Esophagus muscularis mucosa (tissue), 4 donors: ENCODE data around the gene BBS9. TPM values are rescaled to one million over a fixed set of nuclear protein-coding genes. Genes with fewer than 3 reads are reported as not detected.
"Not testable (repeated sequence)": the region's sequence is repeated elsewhere in the genome, so short reads cannot be mapped to it uniquely, and the experiment has no call there.

Source experiments
- DNase-seq: peaks from one replicate; pipeline ENCODE4 v3.0.0-alpha.2; 2017; ENCODE audit errors: extremely low spot score
- H3K27ac ChIP-seq, 4 donors: fragments of 200-600 bp; sonication (generic); replicated peaks in 1 of 4; 1 replicate in 3 of 4; 2 replicates in 1 of 4; pipeline ENCODE4 v1.5.1; 2016 to 2019; ENCODE audit warnings: mild to moderate bottlenecking in 1 of 4
- H3K27me3 ChIP-seq, 4 donors: fragments of 200-600 bp; sonication (generic); one replicate each; pipeline versions ENCODE4 v1.5.1 to v1.6.0; 2016 to 2019
- H3K36me3 ChIP-seq, 4 donors: fragments of 200-600 bp; sonication (generic); one replicate each; pipeline ENCODE4 v1.5.1; 2016 to 2019
- H3K4me1 ChIP-seq, 4 donors: fragments of 200-600 bp; sonication (generic); one replicate each; pipeline ENCODE4 v1.5.1; 2016 to 2019
- H3K4me3 ChIP-seq, 4 donors: fragments of 200-600 bp; sonication (generic); 1 replicate in 2 of 4; 2 replicates in 2 of 4; pipeline ENCODE4 v1.5.1; 2016 to 2019; ENCODE audit warnings: mild to moderate bottlenecking in 4 of 4, moderate library complexity in 1 of 4
- H3K9me3 ChIP-seq, 4 donors: fragments of 200-600 bp; sonication (generic); 1 replicate in 3 of 4; 2 replicates in 1 of 4; pipeline ENCODE4 v1.5.1; 2016 to 2019
- CTCF ChIP-seq, 3 experiments: fragments of 200-600 bp in 2 of 3; fragments of 450-650 bp in 1 of 3; sonication (generic) in 2 of 3; IDR thresholded peaks; one replicate each; pipeline ENCODE4 v1.5.1; 2017 to 2019; ENCODE audit warnings: antibody characterized with exemption in 3 of 3, mild to moderate bottlenecking in 2 of 3, moderate library complexity in 1 of 3
- EP300 ChIP-seq: sonication (generic); formaldehyde crosslinking; IDR thresholded peaks from one replicate; pipeline ENCODE4 v1.6.1; 2017; ENCODE audit warnings: antibody characterized with exemption
- POLR2A ChIP-seq: fragments of 450-650 bp; IDR thresholded peaks from one replicate; pipeline ENCODE4 v1.6.1; 2017; ENCODE audit warnings: antibody characterized with exemption, moderate library complexity, mild to moderate bottlenecking, low read depth
- POLR2AphosphoS5 ChIP-seq, 2 donors: sonication (generic); formaldehyde crosslinking; IDR thresholded peaks; one replicate each; pipeline ENCODE4 v1.6.1; 2017; ENCODE audit warnings: antibody characterized with exemption in 2 of 2
- WGBS: methylation state at CpG from one replicate; pipeline ENCODE4 v1.1.5; 2018; 5-methylcytosine and 5-hydroxymethylcytosine counted together
- intact Hi-C: fragments of 100-400 bp; cut with DNase I; formaldehyde crosslinking; loops from one replicate; pipeline ENCODE4 v1.15.1; 2023
- total RNA-seq, 4 donors: library from RNA; depleted of rRNA; stranded (reverse); fragments of >200 nt; gene quantifications; one replicate each; pipeline versions ENCODE4 v1.1.0 to v1.2.1, GENCODE V29; 2016

Gene BBS9
- total RNA-seq, 4 donors from 2014 or later: 14.7 to 20.8 (median 16.3) TPM

GRCh38 chr7:33212144-33212543 lies 82.8 kb downstream of the BBS9 start:
- intact Hi-C loops: no loop called here
- H3K4me3 ChIP-seq: no peak overlapping the region
- peaks cover 0 to 13% (median 6%) of the 10 kb centered on the region in 4 donors for H3K4me1 ChIP-seq
- peaks cover 0 to 30% (median 19%) of the 10 kb centered on the region in 4 donors for H3K9me3 ChIP-seq
- H3K27me3 ChIP-seq: no peaks in the 10 kb centered on the region
- H3K36me3 ChIP-seq: peaks cover 0 to 18% (median 0%) of the 10 kb centered on the region in 4 donors
- DNase-seq: no peak
- TF ChIP-seq CTCF (IDR thresholded peaks at IDR 0.05): no peak
- WGBS: 93% methylated on average over 2 of the region's 2 CpGs
- no peak overlapping the region for H3K27ac ChIP-seq

- Histone ChIP-seq H3K27me3 (no peaks in the 10 kb centered on the region), H3K27ac (peak overlapping the region; percentile 5 to 61 (median 40)), H3K36me3 (peaks cover 0 to 13% (median 0%) of the 10 kb centered on the region in 4 donors), H3K4me1 (peaks cover 0 to 21% (median 10%) of the 10 kb centered on the region in 4 donors), H3K9me3 (peaks cover 0 to 22% (median 12%) of the 10 kb centered on the region in 4 donors), H3K4me3 (no peak overlapping the region)
- WGBS: 47% methylated on average over 1 of the region's 1 CpG
- DNase-seq: no peak
- intact Hi-C loops: no loop called here
- no peak for TF ChIP-seq EP300
- no peak for TF ChIP-seq POLR2AphosphoS5 (IDR thresholded peaks at IDR 0.05)
- no peak for TF ChIP-seq POLR2A
- TF ChIP-seq CTCF (IDR thresholded peaks at IDR 0.05): no peak
Observed at GRCh38 chr7:33215992-33216391, 86.6 kb downstream of the BBS9 start.

GRCh38 chr7:33217595-33217994 lies 88.2 kb downstream of the BBS9 start:
- H3K4me3 ChIP-seq: no peak overlapping the region
- H3K9me3 ChIP-seq: peaks cover 0 to 6% (median 0%) of the 10 kb centered on the region in 4 donors
- no peak overlapping the region for H3K27ac ChIP-seq
- TF ChIP-seq EP300 (no peak), POLR2A (no peak), CTCF (IDR thresholded peaks at IDR 0.05) (no peak), POLR2AphosphoS5 (IDR thresholded peaks at IDR 0.05) (no peak)
- no peak for DNase-seq
- intact Hi-C loops: no loop called here
- peaks cover 0 to 5% (median 0%) of the 10 kb centered on the region in 4 donors for H3K36me3 ChIP-seq
- H3K4me1 ChIP-seq: peaks cover 0 to 21% (median 10%) of the 10 kb centered on the region in 4 donors
- H3K27me3 ChIP-seq: no peaks in the 10 kb centered on the region
- WGBS: 45% methylated on average over 4 of the region's 4 CpGs

- H3K27me3 ChIP-seq, DNase-seq, H3K27ac ChIP-seq, H3K36me3 ChIP-seq, intact Hi-C loops, H3K9me3 ChIP-seq, H3K4me3 ChIP-seq: not testable (repeated sequence)
- H3K4me1 ChIP-seq: peaks cover 0 to 21% (median 10%) of the 10 kb centered on the region in 4 donors
- WGBS: 95% methylated on average over 24 of the region's 38 CpGs
Observed at GRCh38 chr7:33218841-33219535, 89.6 kb downstream of the BBS9 start.

- DNase-seq: no peak
- 98% methylated on average over 4 of the region's 4 CpGs for WGBS
- TF ChIP-seq EP300 (no peak), POLR2AphosphoS5 (IDR thresholded peaks at IDR 0.05) (no peak), POLR2A (no peak), CTCF (IDR thresholded peaks at IDR 0.05) (no peak)
- Histone ChIP-seq H3K9me3 (no peaks in the 10 kb centered on the region), H3K27me3 (no peaks in the 10 kb centered on the region), H3K36me3 (no peaks in the 10 kb centered on the region), H3K27ac (no peak overlapping the region), H3K4me1 (peaks cover 0 to 21% (median 10%) of the 10 kb centered on the region in 4 donors), H3K4me3 (no peak overlapping the region)
- intact Hi-C loops: no loop called here
Observed at GRCh38 chr7:33220231-33220630, 90.9 kb downstream of the BBS9 start.
